GM19238 (cell line): ENCODE data around the gene HRAS.
A peak's percentile ranks its signal among the peaks of the same experiment; 100 is the strongest.

Experiments
- DNase-seq: peaks from one replicate; pipeline ENCODE4 v3.0.0; 2011; ENCODE audit warnings: low spot score; ENCODE audit not compliant: insufficient read length

Gene HRAS

DNA sequence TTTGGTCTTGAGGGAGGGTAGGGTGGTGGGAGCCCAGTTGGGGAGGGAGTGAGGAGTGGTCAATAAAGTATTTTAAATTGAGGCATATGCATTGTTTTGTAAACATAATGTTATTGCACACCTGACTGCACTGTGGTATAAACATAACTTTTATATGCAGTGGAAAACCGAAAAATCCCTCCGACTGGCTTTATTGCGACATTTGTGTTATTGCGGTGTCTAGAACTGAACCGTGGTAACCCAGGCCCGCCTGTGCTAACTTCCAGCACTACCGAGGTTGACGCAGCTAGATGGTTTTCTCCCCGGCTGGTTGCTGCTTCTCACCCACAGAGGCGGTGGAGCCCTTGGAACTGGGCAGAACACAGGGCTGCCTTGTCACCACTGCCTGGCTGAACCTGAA, 20.8 kb downstream of the HRAS start:
- no peak for DNase-seq

DNA sequence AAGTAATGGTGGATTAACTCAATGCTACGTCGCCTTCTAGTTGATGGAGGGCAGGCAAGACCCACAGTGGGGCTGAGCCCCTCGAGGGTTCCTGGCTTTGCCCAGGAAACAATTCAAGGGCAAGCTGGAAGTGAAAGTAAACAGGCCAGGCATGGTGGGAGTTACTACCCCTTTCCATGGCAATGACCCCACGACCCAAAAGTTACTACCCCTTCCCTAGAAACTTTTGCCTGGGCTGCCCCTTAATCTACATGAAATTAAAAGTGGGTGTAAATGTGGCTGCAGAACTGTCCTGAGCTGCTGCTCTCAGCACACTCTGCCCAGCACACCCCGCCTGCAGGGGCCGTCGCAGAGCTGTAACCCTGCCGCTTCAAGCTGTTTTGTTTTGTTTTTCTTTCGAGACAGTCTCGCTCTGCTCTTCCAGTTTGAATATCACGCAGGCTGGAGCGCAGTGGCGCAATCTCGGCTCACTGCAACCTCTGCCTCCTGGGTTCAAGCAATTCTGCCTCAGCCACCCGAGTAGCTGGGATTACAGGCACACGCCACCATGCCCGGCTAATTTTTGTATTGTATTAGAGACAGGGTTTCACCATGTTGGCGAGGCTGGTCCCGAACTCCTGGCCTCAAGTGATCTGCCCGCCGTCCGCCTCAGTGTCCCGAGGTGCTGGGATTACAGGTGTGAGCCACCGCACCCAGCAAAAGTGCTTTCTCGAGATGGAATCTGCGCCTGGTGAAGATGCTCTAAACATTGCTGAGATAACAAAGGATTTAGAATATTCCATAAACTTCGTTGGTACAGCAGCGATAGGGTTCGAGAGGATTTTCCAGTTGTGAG, 22.4 kb downstream of the HRAS start:
- no peak for DNase-seq

- DNase-seq = no peak
Measured at GRCh38 chr11:508956-509355, 26.4 kb downstream of the HRAS start.

DNA sequence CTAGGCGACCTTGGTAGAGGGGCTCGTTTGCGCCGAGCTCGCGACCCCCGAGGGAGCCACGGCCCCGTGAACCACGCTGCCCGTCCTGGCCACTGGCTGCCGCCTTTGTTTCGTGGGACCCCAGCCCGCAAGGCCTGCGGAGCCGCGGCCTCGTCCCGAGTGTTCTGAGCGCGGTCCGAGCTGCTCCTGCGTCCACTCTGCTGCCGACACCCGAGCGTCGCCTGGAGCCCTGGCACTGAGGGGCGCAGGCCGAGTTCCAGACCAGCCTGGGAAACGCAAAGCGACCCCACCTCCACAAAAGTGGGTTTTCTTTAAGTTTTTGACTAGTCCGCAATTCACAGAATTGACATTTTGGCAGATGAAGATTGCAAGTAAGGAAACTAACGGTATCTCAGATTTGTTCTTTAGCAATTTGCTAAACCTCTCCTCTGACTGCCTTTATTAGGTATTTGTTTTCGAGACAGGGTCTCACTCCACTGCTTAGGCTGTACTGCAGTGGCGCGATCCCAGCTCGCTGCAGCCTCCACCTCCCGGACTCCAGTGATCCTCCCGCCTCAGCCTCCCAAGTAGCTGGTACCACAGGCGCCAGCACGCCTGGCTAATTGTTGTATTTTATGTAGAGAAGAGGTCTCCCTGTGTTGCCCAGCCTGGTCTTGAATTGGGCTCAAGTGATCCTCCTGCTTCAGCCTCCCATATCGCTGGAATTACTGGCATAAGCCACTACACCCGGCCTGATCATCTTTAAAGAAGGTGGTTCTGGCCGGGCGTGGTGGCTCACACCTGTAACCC, 27.5 kb downstream of the HRAS start:
- DNase-seq = no peak

DNA sequence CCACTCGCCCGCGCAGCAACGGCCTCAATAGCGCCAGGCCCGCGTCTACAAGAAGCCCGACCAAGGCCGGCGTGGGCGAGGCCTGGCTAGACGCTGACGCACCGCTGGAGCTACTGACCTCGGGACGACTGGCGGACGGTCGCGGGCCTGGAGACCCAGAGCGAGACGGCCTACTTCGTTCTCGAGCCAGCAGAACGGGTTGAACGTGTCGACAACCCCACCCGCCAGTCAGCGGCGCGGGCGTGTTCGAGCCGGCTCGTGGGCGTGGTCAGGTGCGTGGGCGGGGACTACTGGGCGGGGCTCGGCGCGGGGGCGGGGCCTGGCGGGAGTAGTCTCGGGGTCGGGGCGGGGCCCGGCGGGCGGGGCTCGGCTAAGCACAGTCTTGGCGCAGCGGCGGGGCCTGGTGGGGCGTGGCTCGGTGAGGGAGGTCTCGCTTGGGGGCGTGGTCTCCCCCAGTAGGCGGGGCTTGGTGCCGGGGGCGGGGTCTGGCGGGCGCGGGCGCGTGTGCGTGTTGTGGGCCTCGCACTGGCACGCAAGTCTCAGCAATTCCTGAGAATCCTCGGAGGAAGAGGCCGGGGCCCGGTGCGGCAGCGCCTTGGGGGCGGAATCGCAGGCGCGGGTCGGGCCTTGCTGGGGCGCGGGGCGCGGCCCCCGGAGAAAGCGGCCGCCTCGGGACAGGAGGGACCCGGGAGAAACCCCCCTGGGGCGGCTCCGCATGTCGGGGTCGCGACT, 28.2 kb downstream of the HRAS start, which contains the start of gene RNH1:
Gene RNH1, minus strand, starts transcription at position 248 of the 732 bp plus-strand sequence. CDS start 5,080 bp downstream, outside the sequence.
- peak; percentile 98 for DNase-seq

DNA sequence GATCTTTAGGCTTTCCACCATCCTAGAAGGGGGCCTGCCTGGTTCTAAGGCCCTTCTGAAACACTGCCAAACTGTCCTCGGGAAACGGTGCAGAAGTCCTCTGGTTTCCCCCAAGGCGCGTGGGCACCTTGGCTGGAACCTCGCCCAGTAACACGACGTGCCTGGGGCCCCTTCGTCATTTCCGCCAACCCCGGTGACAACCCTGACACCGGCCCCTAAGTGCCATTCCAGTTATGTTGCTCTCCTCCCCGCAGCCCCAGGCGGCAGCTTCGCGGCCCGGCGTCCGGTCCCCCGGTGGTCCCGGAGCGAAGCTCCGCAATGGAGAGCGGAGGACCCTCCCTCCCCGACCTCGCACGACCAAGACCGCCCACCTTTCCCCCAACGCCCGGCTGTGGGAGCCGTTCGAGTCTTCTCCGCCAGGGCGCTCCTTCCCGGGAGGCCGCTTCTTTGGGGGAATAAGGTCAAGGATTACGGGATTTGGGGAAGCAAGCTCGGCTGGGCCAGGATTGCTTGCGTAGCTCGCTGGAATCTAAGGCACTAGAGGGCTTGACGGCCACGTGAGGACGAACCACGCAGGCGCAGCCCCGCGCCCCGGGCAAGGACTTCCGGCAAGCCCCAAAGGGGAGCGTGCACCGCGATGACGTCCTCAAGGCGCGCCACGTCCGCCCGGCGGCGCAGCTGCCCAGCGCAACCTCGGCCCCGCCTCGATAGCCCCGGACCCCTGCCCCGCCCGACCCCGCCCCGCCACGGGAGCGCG, 29.0 kb downstream of the HRAS start:
- peak; percentile 99 for DNase-seq

- DNase-seq = no peak
Measured at GRCh38 chr11:504994-505344, 30.4 kb downstream of the HRAS start.

DNA sequence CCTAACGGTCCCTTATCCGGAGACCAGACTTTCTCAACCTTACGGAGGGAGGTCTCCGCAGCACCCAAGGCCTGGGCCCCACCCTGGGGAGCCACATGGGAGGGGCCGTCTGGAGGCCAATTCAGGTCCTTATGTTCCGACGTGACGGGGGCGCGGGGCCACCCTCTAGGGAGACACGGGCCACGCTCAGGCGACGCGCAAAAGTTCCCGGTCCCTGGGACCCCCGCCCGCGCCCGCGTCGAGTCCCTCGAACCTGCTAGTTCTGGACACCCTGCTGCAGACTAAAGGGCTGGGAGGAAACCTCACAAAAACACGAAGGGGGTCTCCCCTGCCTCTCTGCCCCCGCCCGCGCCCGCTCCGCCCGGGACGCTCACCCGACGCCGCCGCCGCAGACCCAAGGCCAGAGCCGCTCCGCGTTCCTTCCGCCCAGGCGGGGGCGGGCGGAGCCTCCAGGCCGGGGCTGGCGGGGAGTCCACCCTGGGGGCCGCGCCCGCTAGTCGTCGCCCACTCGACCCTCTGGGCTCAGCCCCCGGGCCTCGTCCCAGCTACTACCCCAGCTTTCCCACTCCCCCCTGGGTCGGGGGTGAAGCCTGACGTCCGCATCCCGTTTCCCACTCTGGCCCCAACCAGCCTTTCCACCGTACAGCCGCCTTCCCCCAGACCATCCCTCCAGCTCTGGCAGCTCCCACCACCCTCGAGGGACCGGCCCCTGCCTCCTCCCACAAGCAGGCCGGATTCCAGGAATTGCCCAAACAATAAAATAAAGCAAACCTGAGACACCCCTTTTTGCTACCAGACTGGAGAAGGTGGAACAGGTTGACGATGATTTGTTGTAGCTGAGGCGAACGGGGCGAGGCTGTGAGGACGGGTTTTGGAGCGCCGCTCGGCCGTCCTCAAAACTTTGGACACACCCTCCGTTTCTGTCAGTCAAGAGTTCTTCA, 31.1 kb downstream of the HRAS start:
- no peak for DNase-seq

- DNase-seq = peak; percentile 48
Measured at GRCh38 chr11:503179-503981, 32.0 kb downstream of the HRAS start.

GRCh38 chr11:502288-503178, 32.8 kb downstream of the HRAS start:
- no peak for DNase-seq

- no peak for DNase-seq
Measured at GRCh38 chr11:501683-502287, 33.6 kb downstream of the HRAS start.

DNA sequence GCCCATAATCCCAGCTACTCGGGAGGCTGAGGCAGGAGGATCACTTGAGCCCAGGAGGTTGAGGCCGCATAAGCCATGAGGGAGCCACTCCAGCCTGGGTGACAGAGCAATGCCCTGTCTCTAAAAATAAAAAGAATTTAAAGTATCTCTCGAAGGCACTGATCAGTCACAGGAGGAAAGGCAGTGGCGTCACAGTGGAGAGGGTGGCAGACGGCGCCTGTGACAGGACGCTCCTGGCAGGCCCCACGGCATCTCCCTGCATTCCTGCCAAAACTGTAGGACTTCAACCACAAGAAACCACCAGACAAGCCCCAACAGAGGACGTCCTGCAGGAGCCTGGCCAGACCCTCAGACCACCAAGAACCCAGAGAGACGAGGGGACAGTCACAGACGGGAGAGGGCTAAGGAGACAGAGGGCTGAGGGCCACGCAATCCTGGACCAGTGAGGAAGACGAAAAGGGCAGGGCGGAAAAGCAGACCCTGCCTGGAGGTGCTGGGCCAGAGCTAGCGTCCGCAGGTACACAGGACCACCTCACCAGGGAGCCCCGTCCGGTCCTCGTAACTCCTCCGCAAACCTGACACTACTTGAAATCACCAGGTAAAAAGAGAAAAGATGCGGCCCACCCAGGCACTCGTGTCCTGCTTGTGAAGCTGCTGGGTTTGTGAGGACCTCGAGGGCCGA, 34.2 kb downstream of the HRAS start:
- DNase-seq = no peak

DNA sequence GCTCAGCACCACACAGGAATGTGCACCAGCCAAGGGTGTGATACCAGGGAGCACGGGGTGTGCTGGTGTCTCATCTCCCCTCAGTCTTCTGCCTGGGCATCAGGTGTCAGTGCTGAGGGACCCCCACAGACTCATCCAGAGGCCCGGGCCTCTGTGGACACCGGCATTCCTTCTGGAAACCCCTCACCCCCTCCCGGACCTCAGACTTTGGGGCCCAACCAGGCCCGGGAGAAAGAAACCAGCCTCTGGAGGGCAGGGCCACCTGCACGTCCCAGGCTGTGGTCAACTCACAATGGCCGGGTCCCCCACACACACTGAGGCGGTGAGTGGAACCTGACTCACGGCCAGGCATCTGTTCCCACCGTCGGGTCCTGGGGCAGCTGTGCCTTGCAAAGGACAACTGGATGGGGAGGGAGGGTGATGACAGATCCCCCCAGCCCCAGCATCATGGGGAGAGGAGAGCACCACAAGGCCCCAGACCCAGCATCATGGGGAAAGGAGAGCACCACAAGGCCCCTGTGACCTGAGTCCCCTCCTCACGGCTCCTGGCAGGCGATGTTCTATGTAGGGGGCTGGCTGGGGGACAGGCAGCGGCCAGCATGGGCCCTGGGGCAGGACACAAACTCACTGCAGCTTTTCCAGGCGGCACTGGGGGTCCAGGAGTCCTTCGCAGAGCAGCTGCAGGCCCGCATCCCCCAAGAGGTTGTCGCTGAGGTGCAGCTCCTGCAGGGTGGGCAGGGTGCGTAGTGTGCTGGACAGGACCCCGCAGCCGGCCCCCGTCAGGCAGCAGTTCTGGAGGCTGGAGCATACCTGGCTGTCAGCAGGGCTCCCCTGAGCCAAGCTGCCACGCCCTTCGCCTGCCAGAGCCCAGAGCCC, 35.9 kb downstream of the HRAS start:
- no peak for DNase-seq

DNA sequence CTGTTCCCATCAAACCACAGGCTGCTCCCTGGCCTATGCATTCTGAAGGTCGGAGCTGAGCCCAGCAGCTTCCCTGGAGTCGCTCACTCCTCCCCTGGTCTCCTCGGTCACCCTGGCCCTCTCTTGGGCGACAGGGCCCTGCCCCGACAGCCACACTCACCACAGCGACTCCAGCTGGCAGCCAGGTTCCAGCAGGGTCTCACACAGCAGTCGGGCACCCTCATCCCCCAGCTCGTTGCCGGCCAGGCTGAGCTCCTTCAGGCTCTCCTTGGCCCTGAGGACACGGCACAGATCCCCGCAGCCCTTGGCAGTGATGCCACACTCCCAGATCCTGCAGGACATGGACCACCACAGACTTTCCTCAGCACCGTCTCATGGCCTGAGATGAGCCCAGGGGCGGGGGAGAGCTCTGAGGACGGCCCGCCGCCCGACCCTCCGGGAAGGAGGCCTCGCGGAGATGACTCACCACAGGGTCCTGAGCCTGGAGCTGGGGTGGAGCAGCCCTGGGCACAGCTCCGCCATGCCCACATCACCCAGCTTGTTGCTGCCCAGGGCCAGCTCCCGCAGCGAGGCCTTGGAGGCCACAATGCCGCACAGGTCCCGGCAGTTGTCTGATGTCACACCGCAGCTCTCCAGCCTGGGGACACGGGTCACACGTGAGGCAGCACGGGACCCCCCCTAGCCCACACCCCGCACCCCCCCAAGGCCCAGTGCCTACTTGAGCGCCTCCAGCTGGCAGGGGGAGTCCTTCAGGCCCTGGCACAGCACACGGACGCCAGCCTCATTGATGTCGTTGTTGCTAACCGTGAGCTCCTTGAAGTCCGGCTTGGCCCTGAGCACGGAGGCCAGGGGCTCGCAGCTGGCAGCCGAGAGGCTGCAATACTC, 36.8 kb downstream of the HRAS start:
- no peak for DNase-seq

DNA sequence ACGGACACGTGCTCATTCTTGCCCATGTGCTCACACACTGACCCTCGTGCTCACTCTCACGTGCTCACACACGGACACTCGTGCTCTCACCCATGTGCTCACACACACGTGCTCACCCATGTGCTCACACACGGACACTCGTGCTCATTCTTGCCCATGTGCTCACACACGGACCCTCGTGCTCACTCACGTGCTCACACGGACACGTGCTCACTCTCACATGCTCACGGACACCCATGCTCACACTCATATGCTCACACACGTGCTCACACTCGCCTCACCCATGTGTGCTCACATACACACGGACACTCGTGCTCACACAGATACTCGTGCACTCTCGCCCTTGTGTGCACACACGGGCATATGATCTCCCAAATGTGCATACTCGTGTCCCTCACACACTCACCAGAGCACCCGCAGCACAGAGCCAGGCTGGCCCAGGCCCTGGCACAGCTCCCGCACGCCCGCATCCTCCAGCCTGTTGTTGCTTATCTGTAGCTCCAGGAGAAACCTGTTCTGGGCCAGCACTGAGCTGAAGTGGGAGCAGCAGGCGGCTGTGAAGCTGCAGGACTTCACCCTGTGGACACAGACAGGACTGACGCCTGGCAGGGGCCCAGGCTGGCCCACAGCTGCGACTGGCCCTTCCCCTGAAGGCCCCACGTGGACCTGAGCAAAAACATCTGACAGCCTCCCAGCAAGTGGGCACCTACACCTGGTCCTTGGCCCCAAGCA, 37.6 kb downstream of the HRAS start:
- DNase-seq = no peak
